Measurements from ENCODE around the gene INTS15.

GRCh38 chr7:6656413-6656812, 66.6 kb downstream of the INTS15 start:
- no peak for TF ChIP-seq CTCF (IDR thresholded peaks at IDR 0.05)
- no peak for TF ChIP-seq POLR2A (IDR thresholded peaks at IDR 0.05)
